HEK293 (cell line): Measurements from ENCODE around the gene CHIT1.
A peak's percentile ranks its signal among the peaks of the same experiment; 100 is the strongest.

Experiments
- CTCF ChIA-PET: fragments of 350-600 bp; formaldehyde crosslinking; extraction: SDS; loops from one replicate; lab custom pipeline; 2021; ENCODE audit warnings: antibody characterized with exemption; lab: Yijun Ruan, JAX
- POLR2A ChIA-PET: fragments of 300-600 bp; formaldehyde crosslinking; extraction: SDS; loops from one replicate; lab custom pipeline; 2020; ENCODE audit warnings: antibody characterized with exemption, inconsistent platforms; lab: Yijun Ruan, JAX
- H3K27ac ChIP-seq: fragments of 200-500 bp; sonication (Bioruptor generic); 2 replicates; pipeline ENCODE4 v1.5.1; 2014; ENCODE audit warnings: low read depth, low read length, control low read depth, inconsistent platforms; ENCODE audit errors: extremely low read depth
- H3K36me3 ChIP-seq, 2 experiments: fragments of 200-500 bp in 1 of 2; sonication (Bioruptor generic) in 1 of 2; 1 replicate in 1 of 2; 2 replicates in 1 of 2; pipeline ENCODE4 v1.5.1; 2014 to 2017; ENCODE audit warnings: inconsistent platforms in 2 of 2, low read length in 2 of 2; ENCODE audit not compliant: control insufficient read depth in 2 of 2, insufficient read depth in 1 of 2
- H3K4me1 ChIP-seq: fragments of 200-500 bp; sonication (Bioruptor generic); 2 replicates; pipeline ENCODE4 v1.5.1; 2014; ENCODE audit warnings: mild to moderate bottlenecking, low read length, inconsistent platforms; ENCODE audit not compliant: control insufficient read depth, insufficient read depth
- H3K4me3 ChIP-seq: 2 replicates; pipeline ENCODE4 v1.5.1; 2011; ENCODE audit warnings: low read depth, mild to moderate bottlenecking, control low read depth, low read length, moderate library complexity
- H3K9me3 ChIP-seq: fragments of 200-500 bp; sonication (Bioruptor generic); 2 replicates; pipeline ENCODE4 v1.5.1; 2014; ENCODE audit warnings: low read depth, low read length, inconsistent platforms; ENCODE audit not compliant: control insufficient read depth, insufficient read depth
- FEZF1 ChIP-seq: fragments of 450-650 bp; formaldehyde crosslinking; IDR thresholded peaks from 2 replicates; pipeline ENCODE4 v1.5.1; 2016; ENCODE audit warnings: missing biosample characterization, missing genetic modification characterization
- OSR2 ChIP-seq: fragments of 450-650 bp; formaldehyde crosslinking; IDR thresholded peaks from 2 replicates; pipeline ENCODE4 v1.5.1; 2016; ENCODE audit warnings: missing biosample characterization, missing genetic modification characterization
- SCRT2 ChIP-seq: fragments of 450-650 bp; formaldehyde crosslinking; IDR thresholded peaks from 2 replicates; pipeline ENCODE4 v1.5.1; 2016; ENCODE audit warnings: missing biosample characterization, missing genetic modification characterization
- SP7 ChIP-seq: fragments of 450-650 bp; formaldehyde crosslinking; IDR thresholded peaks from 2 replicates; pipeline ENCODE4 v1.5.1; 2016; ENCODE audit warnings: missing biosample characterization, missing genetic modification characterization
- ZBTB21 ChIP-seq: fragments of 450-650 bp; formaldehyde crosslinking; IDR thresholded peaks from 2 replicates; pipeline ENCODE4 v1.5.1; 2017; ENCODE audit warnings: missing biosample characterization, missing genetic modification characterization
- ZBTB48 ChIP-seq: fragments of 450-650 bp; formaldehyde crosslinking; IDR thresholded peaks from 2 replicates; pipeline ENCODE4 v1.5.1; 2016; ENCODE audit warnings: missing biosample characterization, missing genetic modification characterization
- ZBTB8A ChIP-seq: fragments of 450-650 bp; formaldehyde crosslinking; IDR thresholded peaks from 2 replicates; pipeline ENCODE4 v1.5.1; 2016; ENCODE audit warnings: missing biosample characterization, missing genetic modification characterization
- ZFHX2 ChIP-seq: fragments of 450-650 bp; formaldehyde crosslinking; conservative IDR thresholded peaks from 2 replicates; pipeline ENCODE4 v1.5.1; 2016; ENCODE audit warnings: missing biosample characterization, missing genetic modification characterization
- ZFP69B ChIP-seq: fragments of 450-650 bp; formaldehyde crosslinking; IDR thresholded peaks from 2 replicates; pipeline ENCODE4 v1.5.1; 2016; ENCODE audit warnings: missing biosample characterization, missing genetic modification characterization
- ZNF2 ChIP-seq: fragments of 450-650 bp; formaldehyde crosslinking; IDR thresholded peaks from 2 replicates; pipeline ENCODE4 v1.5.1; 2016; ENCODE audit warnings: missing biosample characterization, missing genetic modification characterization
- ZNF211 ChIP-seq: fragments of 450-650 bp; formaldehyde crosslinking; IDR thresholded peaks from 2 replicates; pipeline ENCODE4 v1.5.1; 2016; ENCODE audit warnings: low read depth, missing biosample characterization, missing genetic modification characterization
- ZNF248 ChIP-seq: fragments of 450-650 bp; formaldehyde crosslinking; IDR thresholded peaks from 2 replicates; pipeline ENCODE4 v1.5.1; 2017; ENCODE audit warnings: missing biosample characterization, missing genetic modification characterization
- ZNF292 ChIP-seq: fragments of 450-650 bp; formaldehyde crosslinking; IDR thresholded peaks from 2 replicates; pipeline ENCODE4 v1.5.1; 2016; ENCODE audit warnings: low read depth, missing biosample characterization, missing genetic modification characterization, borderline replicate concordance
- ZNF366 ChIP-seq: fragments of 450-650 bp; formaldehyde crosslinking; conservative IDR thresholded peaks from 2 replicates; pipeline ENCODE4 v1.5.1; 2016; ENCODE audit warnings: missing biosample characterization, missing genetic modification characterization
- ZNF433 ChIP-seq: fragments of 450-650 bp; formaldehyde crosslinking; IDR thresholded peaks from 2 replicates; pipeline ENCODE4 v1.5.1; 2016; ENCODE audit warnings: missing biosample characterization, missing genetic modification characterization, low read depth
- ZNF555 ChIP-seq: fragments of 450-650 bp; formaldehyde crosslinking; conservative IDR thresholded peaks from 2 replicates; pipeline ENCODE4 v1.5.1; 2017; ENCODE audit warnings: missing biosample characterization, mild to moderate bottlenecking, missing genetic modification characterization, inconsistent platforms
- ZNF558 ChIP-seq: fragments of 450-650 bp; formaldehyde crosslinking; IDR thresholded peaks from 2 replicates; pipeline ENCODE4 v1.5.1; 2016; ENCODE audit warnings: missing biosample characterization, missing genetic modification characterization
- ZNF629 ChIP-seq: fragments of 450-650 bp; formaldehyde crosslinking; IDR thresholded peaks from 2 replicates; pipeline ENCODE4 v1.5.1; 2017; ENCODE audit warnings: missing biosample characterization, missing genetic modification characterization
- ZNF670 ChIP-seq: fragments of 450-650 bp; formaldehyde crosslinking; IDR thresholded peaks from 2 replicates; pipeline ENCODE4 v1.5.1; 2016; ENCODE audit warnings: missing biosample characterization, missing genetic modification characterization, low read depth
- ZXDB ChIP-seq: fragments of 450-650 bp; formaldehyde crosslinking; IDR thresholded peaks from 2 replicates; pipeline ENCODE4 v1.5.1; 2016; ENCODE audit warnings: missing biosample characterization, missing genetic modification characterization
- TF ChIP-seq, protein P1 (sequence below): fragments of 450-650 bp; formaldehyde crosslinking; IDR thresholded peaks from 2 replicates; pipeline ENCODE4 v1.5.1; 2016; ENCODE audit warnings: missing biosample characterization, missing genetic modification characterization
- TF ChIP-seq, protein P2 (sequence below): fragments of 450-650 bp; formaldehyde crosslinking; IDR thresholded peaks from 2 replicates; pipeline ENCODE4 v1.5.1; 2016; ENCODE audit warnings: missing biosample characterization, missing genetic modification characterization, low read depth
- TF ChIP-seq, protein P3 (sequence below): fragments of 450-650 bp; formaldehyde crosslinking; IDR thresholded peaks from 2 replicates; pipeline ENCODE4 v1.5.1; 2016; ENCODE audit warnings: missing biosample characterization, missing genetic modification characterization
- TF ChIP-seq, protein P4 (sequence below): fragments of 450-650 bp; formaldehyde crosslinking; IDR thresholded peaks from 2 replicates; pipeline ENCODE4 v1.5.1; 2016; ENCODE audit warnings: missing biosample characterization, missing genetic modification characterization, borderline replicate concordance
- TF ChIP-seq, protein P5 (sequence below): fragments of 450-650 bp; formaldehyde crosslinking; IDR thresholded peaks from 2 replicates; pipeline ENCODE4 v1.5.1; 2016; ENCODE audit warnings: missing biosample characterization, missing genetic modification characterization

The CHIT1 gene

DNA sequence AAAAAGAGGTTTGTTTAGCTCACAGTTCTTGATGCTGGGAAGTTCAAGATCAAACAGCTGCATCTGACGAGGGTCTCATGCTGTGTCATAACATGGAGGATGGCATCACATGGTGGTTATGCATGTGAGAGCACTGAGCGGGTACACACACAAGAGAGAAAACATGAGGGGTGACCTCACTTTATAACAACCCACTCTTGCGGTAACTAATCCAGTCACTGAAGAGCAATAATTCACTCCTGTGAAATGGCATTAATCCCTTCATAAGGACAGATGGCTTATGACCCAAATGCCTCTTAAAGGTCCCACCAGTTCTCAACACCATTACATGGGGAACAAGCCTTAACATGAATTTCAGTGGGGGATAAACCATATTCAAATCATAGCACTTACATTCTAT is 23.2 kb upstream of the CHIT1 start:
- ChIA-PET POLR2A (no interaction called here), CTCF (interaction anchor here (0.6 to 3.3 kb wide), 3 partner anchors 15 to 105 kb away, joined by 3 to 21 read pairs (median 6); no protein-coding TSS in a partner anchor)
- no peak overlapping the region for H3K4me3 ChIP-seq

DNA sequence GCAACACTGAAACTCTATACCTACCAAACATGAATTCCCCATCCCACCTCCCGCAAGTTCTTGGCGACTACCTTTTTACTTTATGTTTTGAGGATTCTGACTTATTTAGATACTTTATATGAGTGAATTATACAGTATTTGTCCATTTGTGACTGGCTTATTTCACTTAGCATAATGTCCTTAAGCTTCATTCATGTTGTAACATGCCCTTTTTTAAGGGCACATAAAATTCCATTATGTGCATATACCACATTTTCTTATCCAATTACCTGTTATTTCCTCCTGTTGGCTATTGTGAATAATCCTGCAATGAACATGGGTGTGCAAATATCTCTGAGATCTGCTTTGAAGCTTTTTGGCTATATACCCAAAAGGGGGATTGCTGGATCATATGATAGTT is 22.0 kb upstream of the CHIT1 start:
- no peak overlapping the region for H3K27ac ChIP-seq
- H3K4me3 ChIP-seq, result no peak overlapping the region
- peak; percentile 62 for TF ChIP-seq SCRT2 (tag by site-specific recombination)
- 0 out of 2 replicates have a peak, but pooled peaks have one; percentile 31 for TF ChIP-seq ZNF211 (tag by site-specific recombination)
- no peak for TF ChIP-seq ZXDB (tag by site-specific recombination)
- CTCF ChIA-PET, result interaction anchor here (1.6 to 3.3 kb wide), 2 partner anchors 16 to 134 kb away, joined by 5 to 21 read pairs; no protein-coding TSS in a partner anchor
- H3K36me3 ChIP-seq, result no peaks in the 10 kb centered on the region
- H3K9me3 ChIP-seq, result no peaks in the 10 kb centered on the region
- no peaks in the 10 kb centered on the region for H3K4me1 ChIP-seq
- POLR2A ChIA-PET, result no interaction called here

More for the DNA sequence above, 23.2 kb upstream of the CHIT1 start:
- TF ChIP-seq ZNF670 (tag by site-specific recombination) (no peak), ZNF366 (tag by site-specific recombination) (peak; percentile 39; the same call in 1 of the 2 replicates), FEZF1 (peak; percentile 21; the same call in 1 of the 2 replicates), ZFHX2 (peak; percentile 31), ZBTB8A (no peak), SP7 (tag by site-specific recombination) (peak; percentile 85), ZBTB48 (tag by site-specific recombination) (no peak), ZNF629 (tag by site-specific recombination) (peak; percentile 54; the same call in 1 of the 2 replicates), ZNF555 (tag by site-specific recombination) (no peak), OSR2 (tag by site-specific recombination) (0 out of 2 replicates have a peak, but pooled peaks have one; percentile 11), ZFP69B (tag by site-specific recombination) (no peak), ZBTB21 (tag by site-specific recombination) (peak; percentile 81), ZNF558 (tag by site-specific recombination) (peak; percentile 15; the same call in 1 of the 2 replicates), SCRT2 (tag by site-specific recombination) (no peak), ZNF433 (no peak)
- TF ChIP-seq, protein P1, sequence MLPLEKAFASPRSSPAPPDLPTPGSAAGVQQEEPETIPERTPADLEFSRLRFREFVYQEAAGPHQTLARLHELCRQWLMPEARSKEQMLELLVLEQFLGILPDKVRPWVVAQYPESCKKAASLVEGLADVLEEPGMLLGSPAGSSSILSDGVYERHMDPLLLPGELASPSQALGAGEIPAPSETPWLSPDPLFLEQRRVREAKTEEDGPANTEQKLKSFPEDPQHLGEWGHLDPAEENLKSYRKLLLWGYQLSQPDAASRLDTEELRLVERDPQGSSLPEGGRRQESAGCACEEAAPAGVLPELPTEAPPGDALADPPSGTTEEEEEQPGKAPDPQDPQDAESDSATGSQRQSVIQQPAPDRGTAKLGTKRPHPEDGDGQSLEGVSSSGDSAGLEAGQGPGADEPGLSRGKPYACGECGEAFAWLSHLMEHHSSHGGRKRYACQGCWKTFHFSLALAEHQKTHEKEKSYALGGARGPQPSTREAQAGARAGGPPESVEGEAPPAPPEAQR, result no peak
- TF ChIP-seq, protein P2, sequence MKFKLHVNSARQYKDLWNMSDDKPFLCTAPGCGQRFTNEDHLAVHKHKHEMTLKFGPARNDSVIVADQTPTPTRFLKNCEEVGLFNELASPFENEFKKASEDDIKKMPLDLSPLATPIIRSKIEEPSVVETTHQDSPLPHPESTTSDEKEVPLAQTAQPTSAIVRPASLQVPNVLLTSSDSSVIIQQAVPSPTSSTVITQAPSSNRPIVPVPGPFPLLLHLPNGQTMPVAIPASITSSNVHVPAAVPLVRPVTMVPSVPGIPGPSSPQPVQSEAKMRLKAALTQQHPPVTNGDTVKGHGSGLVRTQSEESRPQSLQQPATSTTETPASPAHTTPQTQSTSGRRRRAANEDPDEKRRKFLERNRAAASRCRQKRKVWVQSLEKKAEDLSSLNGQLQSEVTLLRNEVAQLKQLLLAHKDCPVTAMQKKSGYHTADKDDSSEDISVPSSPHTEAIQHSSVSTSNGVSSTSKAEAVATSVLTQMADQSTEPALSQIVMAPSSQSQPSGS, result peak; percentile 39; the same call in 1 of the 2 replicates
- H3K27ac ChIP-seq, result no peak overlapping the region
- no peaks in the 10 kb centered on the region for H3K9me3 ChIP-seq
- no peaks in the 10 kb centered on the region for H3K4me1 ChIP-seq
- H3K36me3 ChIP-seq, result no peaks in the 10 kb centered on the region

DNA sequence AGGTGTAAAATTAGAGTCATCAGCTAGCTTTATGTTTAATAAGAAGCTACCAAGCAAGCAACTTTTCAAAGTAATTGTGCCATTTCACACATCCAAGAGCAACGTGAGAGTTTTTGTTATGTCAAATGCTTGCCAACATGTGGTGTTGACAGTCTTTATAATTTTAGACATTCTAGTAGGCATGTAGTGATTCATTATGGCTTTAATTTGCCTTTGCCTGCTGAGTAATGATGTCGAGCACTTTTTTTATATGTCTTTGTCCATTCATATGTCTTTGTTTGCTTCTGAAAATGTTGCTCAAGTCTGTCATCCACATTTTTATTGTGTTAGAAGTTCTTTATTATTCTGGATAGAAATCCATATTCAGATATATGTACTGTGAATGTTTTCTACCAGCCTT is 21.4 kb upstream of the CHIT1 start:
- ChIA-PET POLR2A (no interaction called here), CTCF (interaction anchor here (0.6 to 3.3 kb wide), 4 partner anchors 16 to 1815 kb away, joined by 3 to 21 read pairs (median 4); no protein-coding TSS in a partner anchor)
- no peaks in the 10 kb centered on the region for H3K9me3 ChIP-seq
- H3K36me3 ChIP-seq, result no peaks in the 10 kb centered on the region
- no peaks in the 10 kb centered on the region for H3K4me1 ChIP-seq
- H3K27ac ChIP-seq, result no peak overlapping the region
- no peak overlapping the region for H3K4me3 ChIP-seq
- TF ChIP-seq, protein P3, sequence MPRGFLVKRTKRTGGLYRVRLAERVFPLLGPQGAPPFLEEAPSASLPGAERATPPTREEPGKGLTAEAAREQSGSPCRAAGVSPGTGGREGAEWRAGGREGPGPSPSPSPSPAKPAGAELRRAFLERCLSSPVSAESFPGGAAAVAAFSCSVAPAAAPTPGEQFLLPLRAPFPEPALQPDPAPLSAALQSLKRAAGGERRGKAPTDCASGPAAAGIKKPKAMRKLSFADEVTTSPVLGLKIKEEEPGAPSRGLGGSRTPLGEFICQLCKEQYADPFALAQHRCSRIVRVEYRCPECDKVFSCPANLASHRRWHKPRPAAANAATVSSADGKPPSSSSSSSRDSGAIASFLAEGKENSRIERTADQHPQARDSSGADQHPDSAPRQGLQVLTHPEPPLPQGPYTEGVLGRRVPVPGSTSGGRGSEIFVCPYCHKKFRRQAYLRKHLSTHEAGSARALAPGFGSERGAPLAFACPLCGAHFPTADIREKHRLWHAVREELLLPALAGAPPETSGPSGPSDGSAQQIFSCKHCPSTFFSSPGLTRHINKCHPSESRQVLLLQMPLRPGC, result no peak
- TF ChIP-seq, protein P4, sequence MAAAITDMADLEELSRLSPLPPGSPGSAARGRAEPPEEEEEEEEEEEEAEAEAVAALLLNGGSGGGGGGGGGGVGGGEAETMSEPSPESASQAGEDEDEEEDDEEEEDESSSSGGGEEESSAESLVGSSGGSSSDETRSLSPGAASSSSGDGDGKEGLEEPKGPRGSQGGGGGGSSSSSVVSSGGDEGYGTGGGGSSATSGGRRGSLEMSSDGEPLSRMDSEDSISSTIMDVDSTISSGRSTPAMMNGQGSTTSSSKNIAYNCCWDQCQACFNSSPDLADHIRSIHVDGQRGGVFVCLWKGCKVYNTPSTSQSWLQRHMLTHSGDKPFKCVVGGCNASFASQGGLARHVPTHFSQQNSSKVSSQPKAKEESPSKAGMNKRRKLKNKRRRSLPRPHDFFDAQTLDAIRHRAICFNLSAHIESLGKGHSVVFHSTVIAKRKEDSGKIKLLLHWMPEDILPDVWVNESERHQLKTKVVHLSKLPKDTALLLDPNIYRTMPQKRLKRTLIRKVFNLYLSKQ (tag by site-specific recombination), result no peak
- TF ChIP-seq, protein P5, sequence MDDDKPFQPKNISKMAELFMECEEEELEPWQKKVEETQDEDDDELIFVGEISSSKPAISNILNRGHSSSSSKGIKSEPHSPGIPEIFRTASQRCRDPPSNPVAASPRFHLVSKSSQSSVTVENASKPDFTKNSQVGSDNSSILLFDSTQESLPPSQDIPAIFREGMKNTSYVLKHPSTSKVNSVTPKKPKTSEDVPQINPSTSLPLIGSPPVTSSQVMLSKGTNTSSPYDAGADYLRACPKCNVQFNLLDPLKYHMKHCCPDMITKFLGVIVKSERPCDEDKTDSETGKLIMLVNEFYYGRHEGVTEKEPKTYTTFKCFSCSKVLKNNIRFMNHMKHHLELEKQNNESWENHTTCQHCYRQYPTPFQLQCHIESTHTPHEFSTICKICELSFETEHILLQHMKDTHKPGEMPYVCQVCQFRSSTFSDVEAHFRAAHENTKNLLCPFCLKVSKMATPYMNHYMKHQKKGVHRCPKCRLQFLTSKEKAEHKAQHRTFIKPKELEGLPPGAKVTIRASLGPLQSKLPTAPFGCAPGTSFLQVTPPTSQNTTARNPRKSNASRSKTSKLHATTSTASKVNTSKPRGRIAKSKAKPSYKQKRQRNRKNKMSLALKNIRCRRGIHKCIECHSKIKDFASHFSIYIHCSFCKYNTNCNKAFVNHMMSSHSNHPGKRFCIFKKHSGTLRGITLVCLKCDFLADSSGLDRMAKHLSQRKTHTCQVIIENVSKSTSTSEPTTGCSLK, result no peak
- no peak for TF ChIP-seq ZNF248 (tag by site-specific recombination)
- TF ChIP-seq ZFHX2, result no peak
- no peak for TF ChIP-seq ZNF292
- no peak for TF ChIP-seq ZNF2 (tag by site-specific recombination)
